Measurements from ENCODE around the gene SETSIP.
"Not testable (repeated sequence)": the region's sequence is repeated elsewhere in the genome, so short reads cannot be mapped to it uniquely, and the experiment has no call there.

SETSIP gene

GRCh38 chr1:92075311-92075710 lies at the start of gene SETSIP:
Gene SETSIP, minus strand, starts transcription at chr1:92075411. Its CDS starts 0 bp downstream, at chr1:92075411.
- no peak for DNase-seq

GRCh38 chr1:92123868-92124267 lies 48.7 kb upstream of the SETSIP start:
- DNase-seq = no peak

GRCh38 chr1:92118826-92119225 lies 43.6 kb upstream of the SETSIP start:
- no peak for DNase-seq

GRCh38 chr1:92117526-92117925 lies 42.3 kb upstream of the SETSIP start:
- no peak for DNase-seq

GRCh38 chr1:92108631-92109030 lies 33.4 kb upstream of the SETSIP start:
- no peak for DNase-seq

- DNase-seq = no peak
These were observed 30.4 kb upstream of the SETSIP start for GRCh38 chr1:92105546-92106081.

GRCh38 chr1:92096317-92096716 lies 21.1 kb upstream of the SETSIP start:
- no peak for DNase-seq

- no peak for DNase-seq
These were observed 20.7 kb upstream of the SETSIP start for GRCh38 chr1:92095874-92096273.

GRCh38 chr1:92094595-92094994 lies 19.4 kb upstream of the SETSIP start:
- DNase-seq = no peak

GRCh38 chr1:92094090-92094489 lies 18.9 kb upstream of the SETSIP start:
- DNase-seq = no peak

- no peak for DNase-seq
These were observed 16.4 kb upstream of the SETSIP start for GRCh38 chr1:92091625-92092024.

- DNase-seq = peak; percentile 9
These were observed 12.3 kb upstream of the SETSIP start for GRCh38 chr1:92087542-92087941.

- DNase-seq = peak; percentile 8
These were observed 10.5 kb upstream of the SETSIP start for GRCh38 chr1:92085727-92086126.

- DNase-seq = no peak
These were observed 9.4 kb upstream of the SETSIP start for GRCh38 chr1:92084651-92085050.

GRCh38 chr1:92081031-92081430 lies 5.8 kb upstream of the SETSIP start:
- DNase-seq = peak; percentile 20

GRCh38 chr1:92080128-92080985 lies 5.1 kb upstream of the SETSIP start, which contains the start of gene BTBD8:
Gene BTBD8, plus strand, starts transcription at chr1:92080345. Its CDS starts 227 bp downstream, at chr1:92080572.
- DNase-seq = peak; percentile 90

- DNase-seq = no peak
These were observed 4.2 kb upstream of the SETSIP start for GRCh38 chr1:92079441-92079840.

GRCh38 chr1:92078077-92078476 lies 2.9 kb upstream of the SETSIP start:
- not testable (repeated sequence) for DNase-seq

- no peak for DNase-seq
These were observed 1.2 kb upstream of the SETSIP start for GRCh38 chr1:92076363-92076762.

GRCh38 chr1:92074446-92074845 lies 765 bp downstream of the SETSIP start:
- not testable (repeated sequence) for DNase-seq

GRCh38 chr1:92070892-92071291 lies 4.3 kb downstream of the SETSIP start:
- no peak for DNase-seq

GRCh38 chr1:92066321-92066720 lies 8.9 kb downstream of the SETSIP start:
- no peak for DNase-seq

GRCh38 chr1:92065042-92065441 lies 10.2 kb downstream of the SETSIP start:
- no peak for DNase-seq

- DNase-seq = no peak
These were observed 23.3 kb downstream of the SETSIP start for GRCh38 chr1:92051948-92052347.
